ENCODE measurements around the gene LFNG. TPM values are rescaled to one million over a fixed set of nuclear protein-coding genes. Genes with fewer than 3 reads are reported as not detected.

The LFNG gene
- total and polyA plus RNA-seq, 9 of the 15 experiments (the other 6 are each of a cell fraction or from before 2014, with no cell fraction given), result 0.03 to 0.89 (median 0.25) TPM; not detected in 1

- TF ChIP-seq ZNF395 (CRISPR knock-in tag; IDR thresholded peaks at IDR 0.05) (no peak), ZFP1 (CRISPR knock-in tag; IDR thresholded peaks at IDR 0.05) (no peak), NONO (IDR thresholded peaks at IDR 0.05; ENCODE audit: low read depth in 2 of 2, low read length in 1 of 2) (no peak), ZFP36 (IDR thresholded peaks at IDR 0.05; ENCODE audit: low read depth, low read length, partially characterized antibody) (no peak), ZNF23 (CRISPR knock-in tag; IDR thresholded peaks at IDR 0.05) (no peak), PRPF4 (IDR thresholded peaks at IDR 0.05; ENCODE audit: insufficient read depth, low read depth, low read length, poor library complexity, severe bottlenecking) (no peak)
Observed at GRCh38 chr7:2478399-2478785, 41.2 kb upstream of the LFNG start (continued).

- Histone ChIP-seq H3K79me2 (ENCODE audit: control insufficient read depth, insufficient read depth, low read length) (no peaks in the 10 kb centered on the region), H3K9ac (ENCODE audit: insufficient read depth in 1 of 2, low read depth in 2 of 2, low read length in 2 of 2) (peak overlapping the region in 1 of 2 experiments; percentile 68; a peak in 1 of 4 replicates), H3K9me3 (replicated peaks; ENCODE audit: control insufficient read depth, insufficient read depth, low read depth, low read length) (peaks cover 4% of the 10 kb centered on the region; the same call in 1 of the 2 replicates), H3K36me3 (ENCODE audit: control insufficient read depth, insufficient read depth, low read length) (no peaks in the 10 kb centered on the region), H2AFZ (ENCODE audit: low read depth, low read length) (no peak overlapping the region), H3K4me1 (replicated peaks in 1 of 2; ENCODE audit: control insufficient read depth in 2 of 2, insufficient read depth in 2 of 2, low read length in 2 of 2) (peaks cover 0 to 53% of the 10 kb centered on the region in 2 experiments; a peak in 3 of 5 replicates), H3K27me3 (ENCODE audit: control insufficient read depth in 2 of 2, insufficient read depth in 2 of 2, low read length in 2 of 2) (peaks cover 15 to 38% of the 10 kb centered on the region in 2 experiments; a peak in 4 of 5 replicates), H4K20me1 (replicated peaks; ENCODE audit: control insufficient read depth, insufficient read depth, low read length) (peaks cover 23% of the 10 kb centered on the region), H3K4me3 (no peak overlapping the region), H3K4me2 (ENCODE audit: insufficient read depth, low read length) (no peak overlapping the region), H3K9me1 (ENCODE audit: control insufficient read depth, insufficient read depth, low read length) (no peaks in the 10 kb centered on the region), H3K27ac (ENCODE audit: extremely low read depth, low read depth, low read length) (no peak overlapping the region)
- no peak for ATAC-seq
- in situ Hi-C loops (cut with MboI), result no loop called here
- POLR2A ChIA-PET, result interaction anchor here (1.1 kb wide), 1 partner anchor 14 kb away, joined by 3 read pairs; no protein-coding TSS in a partner anchor
- CTCF ChIA-PET (ENCODE audit: low intra/inter-chr PET ratio), result no interaction called here
- TF ChIP-seq ZNF407 (IDR thresholded peaks at IDR 0.05; ENCODE audit: low read depth) (peak; percentile 75), SNAPC5 (CRISPR knock-in tag; IDR thresholded peaks at IDR 0.05) (no peak), IRF2 (CRISPR knock-in tag; IDR thresholded peaks at IDR 0.05) (0 out of 2 replicates have a peak, but pooled peaks have one; percentile 5)
- WGBS (ENCODE audit: insufficient coverage, low coverage, missing lambda C conversion rate), result 19% methylated on average over 18 of the region's 19 CpGs
- DNase-seq (ENCODE audit: extremely low read depth in 1 of 4, low spot score in 3 of 4), result no peak
- intact Hi-C loops (cut with micrococcal nuclease), result loop anchor here (5.0 to 10.0 kb wide), 2 partner anchors 89 to 186 kb away; no protein-coding TSS in a partner anchor
- no peak for FAIRE-seq
- BruUV-seq (replicated peaks), result no TSS peak
Observed at GRCh38 chr7:2478800-2479199, 40.8 kb upstream of the LFNG start.
